GM21619 (cell line): Measurements from ENCODE around the gene GRN.
A peak's percentile ranks its signal among the peaks of the same experiment; 100 is the strongest.
"Not testable (repeated sequence)": the region's sequence is repeated elsewhere in the genome, so short reads cannot be mapped to it uniquely, and the experiment has no call there.

ENCODE experiments used
- ATAC-seq: cut with Tn5 transposase; IDR thresholded peaks from one replicate; pipeline ENCODE4 v1.9.1; 2021; ENCODE audit not compliant: unreplicated experiment

Gene GRN

DNA sequence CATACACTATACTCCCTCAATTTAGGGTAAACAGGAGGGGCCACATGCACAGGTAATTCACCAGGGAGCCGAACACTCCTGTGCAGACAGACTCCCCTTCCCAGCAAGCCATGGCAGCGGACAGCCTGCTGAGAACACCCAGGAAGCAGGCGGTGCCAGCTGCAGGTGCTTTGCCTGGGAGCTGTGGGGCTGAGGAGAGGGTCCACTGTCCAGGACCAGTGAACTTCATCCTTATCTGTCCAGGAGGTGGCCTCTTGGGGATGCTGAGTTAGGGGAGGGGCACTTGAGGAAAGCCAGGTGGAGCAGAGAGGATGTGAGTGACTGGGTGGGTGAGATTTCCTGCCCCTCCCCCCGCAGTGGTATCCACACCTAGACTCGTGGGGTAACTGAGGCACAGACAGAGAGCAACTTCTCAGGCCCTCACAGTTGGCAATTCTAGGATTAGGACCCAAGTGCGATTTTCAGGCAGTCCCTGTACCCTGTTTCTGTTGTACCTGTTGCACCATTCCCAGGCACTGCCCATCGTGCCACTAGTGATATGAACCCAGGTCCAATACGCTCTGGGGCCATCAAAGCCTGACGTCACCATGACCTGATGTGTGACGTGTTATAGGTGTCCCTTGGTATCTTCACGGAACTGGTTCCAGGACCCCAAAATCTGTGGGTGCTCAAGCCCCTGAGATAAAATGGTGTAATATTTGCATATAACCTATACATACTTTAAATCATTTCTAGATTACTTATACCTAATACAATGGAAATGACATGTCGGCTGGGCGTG, 1.2 kb downstream of the GRN start:
- no peak for ATAC-seq

DNA sequence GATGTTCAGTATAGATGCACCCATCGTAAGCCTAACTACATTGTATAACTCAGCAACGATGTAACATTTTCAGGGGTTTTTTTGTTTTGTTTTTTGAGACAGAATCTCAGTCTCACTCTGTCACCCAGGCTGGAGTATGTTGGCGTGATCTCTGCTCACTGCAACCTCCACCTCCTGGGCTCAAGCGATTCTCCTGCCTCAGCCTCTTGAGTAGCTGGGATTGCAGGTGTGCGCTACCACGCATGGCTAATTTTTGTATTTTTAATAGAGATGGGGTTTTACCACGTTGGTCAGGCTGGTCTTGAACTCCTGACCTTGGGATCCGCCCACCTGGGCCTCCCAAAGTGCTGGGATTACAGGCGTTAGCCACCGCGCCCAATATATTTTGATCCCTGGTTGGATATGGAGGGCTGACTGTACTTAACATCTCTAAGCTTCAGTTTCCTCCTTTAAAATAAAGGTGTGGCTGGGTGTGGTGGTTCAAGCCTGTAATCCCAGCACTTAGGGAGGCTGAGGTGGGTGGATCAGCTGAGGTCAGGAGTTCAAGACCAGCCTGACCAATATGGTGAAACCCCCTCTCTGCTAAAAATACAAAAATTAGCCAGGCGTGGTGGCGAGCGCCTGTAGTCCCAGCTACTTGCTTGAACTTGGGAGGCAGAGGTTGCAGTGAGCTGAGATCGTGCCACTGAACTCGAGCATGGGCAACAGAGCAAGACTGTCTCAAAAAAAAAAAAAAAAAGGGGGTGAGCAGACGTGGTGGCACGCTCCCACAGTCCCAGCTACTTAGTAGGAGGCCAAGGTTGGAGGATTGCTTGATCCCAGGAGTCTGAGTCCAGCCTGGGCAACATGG, 2.3 kb downstream of the GRN start:
- ATAC-seq: not testable (repeated sequence)

DNA sequence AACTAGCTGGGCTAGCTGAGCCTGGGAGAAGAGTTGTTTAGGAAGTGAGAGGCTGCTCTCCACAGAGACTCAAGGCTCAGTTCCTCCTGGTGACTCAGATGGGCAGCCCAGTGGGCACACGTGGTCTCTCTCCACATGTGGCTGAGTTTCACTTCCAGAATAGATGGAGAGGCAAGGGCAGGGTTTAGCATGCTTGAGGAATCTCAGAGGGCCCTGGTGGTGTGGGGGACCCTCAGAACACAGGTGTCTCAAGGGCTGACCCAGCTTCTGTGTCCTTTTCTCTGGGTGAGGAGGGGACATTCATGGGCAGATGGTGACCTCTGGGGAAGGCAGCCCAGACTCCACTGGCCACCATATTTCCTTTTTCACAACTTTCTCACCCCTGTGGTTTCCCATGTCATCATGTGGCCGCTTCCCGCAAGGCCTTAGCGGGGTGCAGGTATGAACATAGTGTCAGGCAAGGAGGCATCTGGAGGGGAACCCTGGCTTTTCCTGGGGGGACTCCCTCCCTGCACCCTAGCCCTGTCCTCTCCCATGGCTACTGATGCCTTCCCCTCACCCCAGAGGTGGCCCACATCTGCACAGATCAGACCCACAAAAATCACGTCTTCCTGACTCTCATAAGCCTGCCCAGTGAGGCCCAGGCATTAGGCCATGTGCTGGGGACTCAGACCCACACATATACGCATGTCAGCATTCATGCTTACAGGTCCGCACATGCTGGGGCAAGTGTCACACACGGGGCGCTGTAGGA, 3.3 kb downstream of the GRN start:
- peak; percentile 44 for ATAC-seq

DNA sequence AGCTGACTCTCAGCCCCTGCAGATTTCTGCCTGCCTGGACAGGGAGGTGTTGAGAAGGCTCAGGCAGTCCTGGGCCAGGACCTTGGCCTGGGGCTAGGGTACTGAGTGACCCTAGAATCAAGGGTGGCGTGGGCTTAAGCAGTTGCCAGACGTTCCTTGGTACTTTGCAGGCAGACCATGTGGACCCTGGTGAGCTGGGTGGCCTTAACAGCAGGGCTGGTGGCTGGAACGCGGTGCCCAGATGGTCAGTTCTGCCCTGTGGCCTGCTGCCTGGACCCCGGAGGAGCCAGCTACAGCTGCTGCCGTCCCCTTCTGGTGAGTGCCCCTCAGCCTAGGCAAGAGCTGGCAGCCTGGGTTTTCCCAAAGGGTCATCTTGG, 3.9 kb downstream of the GRN start:
- no peak for ATAC-seq

DNA sequence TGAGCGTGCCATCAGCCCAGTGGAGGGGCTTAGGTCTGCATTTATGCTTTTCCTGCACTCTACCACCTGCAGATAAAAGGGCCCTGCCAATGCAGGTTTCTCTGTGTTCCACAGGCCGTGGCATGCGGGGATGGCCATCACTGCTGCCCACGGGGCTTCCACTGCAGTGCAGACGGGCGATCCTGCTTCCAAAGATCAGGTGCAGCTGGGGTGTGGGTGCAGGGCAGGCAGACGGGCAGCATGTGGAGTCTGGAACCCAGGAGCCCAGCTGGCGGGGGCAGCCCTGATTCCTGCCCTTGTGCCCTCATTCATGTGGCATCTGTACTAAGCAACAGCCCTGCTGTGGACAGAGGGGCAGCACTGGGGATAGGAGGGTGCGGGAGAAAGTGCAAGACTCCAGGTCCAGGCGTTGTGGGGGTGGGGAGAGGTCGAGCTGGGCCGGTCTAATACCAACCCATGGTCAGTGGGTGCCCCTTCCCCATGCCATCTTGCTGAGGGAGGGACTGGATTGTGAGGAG, 4.5 kb downstream of the GRN start:
- no peak for ATAC-seq

DNA sequence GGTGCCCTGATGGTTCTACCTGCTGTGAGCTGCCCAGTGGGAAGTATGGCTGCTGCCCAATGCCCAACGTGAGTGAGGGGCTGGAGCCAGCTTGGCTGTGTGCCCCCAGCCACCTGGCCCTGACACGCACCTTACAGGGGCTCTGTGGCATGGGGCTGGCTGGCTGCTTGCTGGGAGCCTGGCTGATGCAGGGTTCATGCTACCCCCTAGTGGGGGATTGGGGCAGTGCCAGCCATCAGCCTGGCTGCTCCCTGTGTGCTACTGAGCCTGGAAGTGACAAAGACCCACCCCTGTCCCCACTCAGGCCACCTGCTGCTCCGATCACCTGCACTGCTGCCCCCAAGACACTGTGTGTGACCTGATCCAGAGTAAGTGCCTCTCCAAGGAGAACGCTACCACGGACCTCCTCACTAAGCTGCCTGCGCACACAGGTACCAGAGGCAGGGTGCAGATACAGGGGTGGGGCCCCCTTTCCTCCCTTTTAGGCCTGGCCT, 5.7 kb downstream of the GRN start:
- no peak for ATAC-seq

DNA sequence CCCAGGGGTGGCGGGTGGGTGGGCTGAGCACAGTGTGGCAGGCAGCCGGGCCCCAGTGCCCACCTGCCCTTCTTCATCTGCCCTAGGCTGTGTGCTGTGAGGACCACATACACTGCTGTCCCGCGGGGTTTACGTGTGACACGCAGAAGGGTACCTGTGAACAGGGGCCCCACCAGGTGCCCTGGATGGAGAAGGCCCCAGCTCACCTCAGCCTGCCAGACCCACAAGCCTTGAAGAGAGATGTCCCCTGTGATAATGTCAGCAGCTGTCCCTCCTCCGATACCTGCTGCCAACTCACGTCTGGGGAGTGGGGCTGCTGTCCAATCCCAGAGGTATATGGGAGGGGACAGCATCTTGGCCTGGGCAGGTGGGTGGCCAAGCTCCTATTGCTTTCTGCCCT, 6.4 kb downstream of the GRN start:
- no peak for ATAC-seq

DNA sequence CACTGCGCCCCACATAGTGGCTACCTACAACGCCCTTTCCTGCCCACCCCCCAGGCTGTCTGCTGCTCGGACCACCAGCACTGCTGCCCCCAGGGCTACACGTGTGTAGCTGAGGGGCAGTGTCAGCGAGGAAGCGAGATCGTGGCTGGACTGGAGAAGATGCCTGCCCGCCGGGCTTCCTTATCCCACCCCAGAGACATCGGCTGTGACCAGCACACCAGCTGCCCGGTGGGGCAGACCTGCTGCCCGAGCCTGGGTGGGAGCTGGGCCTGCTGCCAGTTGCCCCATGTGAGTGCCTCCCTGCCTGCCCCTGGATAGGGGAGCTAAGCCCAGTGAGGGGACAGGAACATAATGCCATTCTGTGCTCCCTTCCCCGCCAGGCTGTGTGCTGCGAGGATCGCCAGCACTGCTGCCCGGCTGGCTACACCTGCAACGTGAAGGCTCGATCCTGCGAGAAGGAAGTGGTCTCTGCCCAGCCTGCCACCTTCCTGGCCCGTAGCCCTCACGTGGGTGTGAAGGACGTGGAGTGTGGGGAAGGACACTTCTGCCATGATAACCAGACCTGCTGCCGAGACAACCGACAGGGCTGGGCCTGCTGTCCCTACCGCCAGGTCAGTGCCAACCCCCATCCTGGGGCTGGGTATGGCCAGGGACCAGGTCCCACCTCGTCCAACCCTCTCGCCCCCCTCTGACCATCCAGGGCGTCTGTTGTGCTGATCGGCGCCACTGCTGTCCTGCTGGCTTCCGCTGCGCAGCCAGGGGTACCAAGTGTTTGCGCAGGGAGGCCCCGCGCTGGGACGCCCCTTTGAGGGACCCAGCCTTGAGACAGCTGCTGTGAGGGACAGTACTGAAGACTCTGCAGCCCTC, 7.1 kb downstream of the GRN start:
- no peak for ATAC-seq

DNA sequence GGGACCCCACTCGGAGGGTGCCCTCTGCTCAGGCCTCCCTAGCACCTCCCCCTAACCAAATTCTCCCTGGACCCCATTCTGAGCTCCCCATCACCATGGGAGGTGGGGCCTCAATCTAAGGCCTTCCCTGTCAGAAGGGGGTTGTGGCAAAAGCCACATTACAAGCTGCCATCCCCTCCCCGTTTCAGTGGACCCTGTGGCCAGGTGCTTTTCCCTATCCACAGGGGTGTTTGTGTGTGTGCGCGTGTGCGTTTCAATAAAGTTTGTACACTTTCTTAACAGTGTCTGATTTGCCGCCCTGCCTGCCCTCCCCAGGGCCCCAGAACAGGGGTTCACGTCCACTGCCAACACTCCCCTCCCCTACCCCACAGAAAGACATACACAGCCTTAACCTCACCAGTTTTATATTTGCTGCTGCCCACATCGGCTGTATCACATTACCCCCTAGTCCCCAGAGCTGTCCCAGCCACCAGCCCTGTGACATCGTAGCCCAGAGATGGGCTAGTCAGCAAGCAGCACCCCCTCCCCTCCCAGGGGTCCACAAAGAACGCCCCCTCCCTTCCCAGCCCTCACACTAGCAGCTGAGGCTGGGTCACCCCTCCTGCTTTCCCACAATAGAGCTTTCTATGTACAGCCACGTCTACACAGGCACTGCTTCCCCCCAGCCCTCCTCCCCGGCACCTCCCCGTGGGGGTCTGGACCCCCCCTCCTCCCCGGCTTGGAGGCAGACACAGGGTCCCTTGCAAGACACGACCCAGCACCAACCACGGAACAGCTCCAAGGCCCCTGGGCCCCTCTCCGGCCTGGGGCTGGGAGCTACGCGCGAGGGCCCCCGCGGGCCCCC, 7.9 kb downstream of the GRN start:
- ATAC-seq: no peak

DNA sequence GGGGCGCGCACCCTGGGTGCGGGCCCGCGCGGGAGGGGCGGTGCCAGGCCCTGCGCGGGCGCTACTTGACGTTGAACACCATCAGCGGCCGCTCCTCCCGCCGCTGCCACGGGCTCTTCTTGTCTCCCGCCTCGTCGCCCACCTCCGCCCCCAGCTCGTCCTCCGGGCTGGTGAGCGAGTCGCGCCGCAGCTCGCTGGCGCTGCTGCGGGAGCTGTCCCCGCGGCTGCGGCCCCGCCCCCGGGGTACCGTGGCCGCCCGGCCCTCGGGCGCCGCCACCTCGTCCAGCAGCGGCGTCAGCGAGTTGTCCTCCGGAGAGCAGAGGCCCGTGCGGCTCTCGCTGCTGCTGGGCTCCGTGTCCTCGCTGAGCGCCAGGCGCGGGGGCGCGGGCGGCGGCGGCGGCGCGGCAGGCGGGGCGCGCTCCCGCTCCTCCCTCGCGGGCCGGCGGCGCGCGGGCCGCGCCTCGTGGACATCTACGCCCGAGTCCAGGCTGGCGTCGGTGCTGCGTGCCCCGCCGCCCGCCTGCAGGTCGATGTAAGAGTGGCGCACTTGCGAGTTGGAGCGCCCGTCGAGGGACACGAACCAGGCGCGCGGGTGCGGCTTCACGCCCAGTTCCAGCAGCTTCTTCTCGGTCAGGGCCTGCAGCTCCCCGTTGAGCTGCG, 8.7 kb downstream of the GRN start:
- no peak for ATAC-seq

DNA sequence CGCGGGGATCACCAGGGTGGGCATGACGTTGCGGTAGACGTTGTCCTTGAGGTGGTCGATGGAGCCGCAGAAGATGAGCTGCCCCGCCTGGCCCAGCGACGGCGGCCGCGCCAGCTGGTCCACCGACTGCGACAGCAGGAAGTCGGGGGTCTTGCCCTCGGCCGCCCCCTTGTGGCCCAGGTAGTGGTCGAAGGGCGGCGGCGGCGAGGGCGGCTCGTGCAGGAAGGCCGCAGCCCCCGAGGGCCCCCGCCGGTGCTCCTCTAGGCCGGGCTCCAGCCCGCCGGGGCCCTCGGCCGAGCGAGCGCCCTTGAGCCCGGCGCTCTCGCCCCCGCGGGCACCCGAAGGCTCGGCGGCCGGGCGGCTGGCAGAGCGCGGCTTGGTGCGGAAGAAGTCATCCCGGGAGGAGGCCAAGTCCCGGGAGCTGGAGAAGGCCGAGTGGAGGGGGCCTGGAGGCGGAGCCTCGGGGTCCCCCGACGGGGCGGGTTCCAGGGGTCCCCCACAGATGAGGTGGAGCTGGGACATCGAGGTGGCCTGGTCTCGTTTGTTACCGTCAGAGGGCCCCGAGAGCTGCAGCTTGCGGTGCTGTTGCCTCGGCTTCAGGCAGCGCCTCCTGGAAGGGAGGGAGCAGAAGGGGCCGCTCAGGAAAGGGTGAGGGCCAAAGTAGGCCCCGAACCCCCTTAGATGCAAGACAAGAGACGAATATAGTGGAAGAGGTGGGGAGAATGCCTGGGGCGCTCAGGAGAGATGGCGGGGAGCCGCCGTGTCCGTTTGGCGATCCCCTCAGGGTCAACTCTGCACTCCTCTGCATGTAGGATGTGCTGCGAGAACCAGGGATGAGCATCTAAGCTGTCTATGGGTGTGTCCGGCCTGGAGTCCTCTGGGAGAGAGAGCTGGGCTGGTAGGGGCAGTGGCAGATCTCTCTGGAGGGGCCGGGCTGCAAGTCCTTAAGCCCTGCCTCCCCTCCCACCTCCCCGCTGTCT, 9.8 kb downstream of the GRN start:
- ATAC-seq: no peak

DNA sequence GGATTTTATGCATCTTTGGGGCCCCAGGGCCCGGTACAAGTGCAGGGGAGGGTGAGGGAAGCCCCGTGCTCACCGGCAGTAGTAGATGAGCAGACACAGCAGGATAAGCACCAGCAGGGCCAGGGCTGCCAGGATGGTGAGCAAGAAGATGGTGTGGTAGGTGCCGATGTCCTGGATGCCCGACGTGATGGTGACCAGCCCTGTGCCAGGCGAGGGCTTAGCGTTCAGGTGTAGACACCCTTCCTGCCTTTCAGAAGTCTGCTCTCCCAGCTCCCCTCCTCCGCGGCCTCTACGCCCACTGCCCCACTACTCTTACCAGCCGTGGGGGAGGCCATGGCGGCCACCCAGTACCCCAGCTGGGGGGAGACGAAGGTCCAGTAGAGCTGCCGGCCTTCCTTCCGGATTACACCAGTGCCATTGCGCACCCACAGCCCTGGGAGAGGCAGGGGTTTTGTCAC, 10.6 kb downstream of the GRN start:
- no peak for ATAC-seq

DNA sequence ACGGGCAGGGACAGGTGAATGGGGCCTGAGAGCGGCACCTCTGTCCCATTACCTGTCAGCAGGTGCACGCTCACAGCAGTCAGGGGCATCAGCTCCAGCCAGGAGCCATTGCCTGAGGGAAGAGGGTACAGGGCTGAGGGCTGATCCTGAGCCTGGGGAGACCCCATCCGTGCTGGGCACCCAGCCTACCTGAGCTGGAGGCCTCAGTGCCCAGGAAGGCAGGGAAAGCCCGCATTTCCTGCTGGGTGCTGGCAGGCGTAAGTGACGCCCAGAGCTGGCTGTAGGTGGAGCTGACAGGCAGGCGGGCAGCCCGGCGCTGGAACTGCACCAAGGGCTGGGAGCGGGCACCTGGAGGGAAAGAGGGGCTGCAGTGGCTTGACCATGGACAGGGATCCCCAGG, 11.1 kb downstream of the GRN start:
- no peak for ATAC-seq

DNA sequence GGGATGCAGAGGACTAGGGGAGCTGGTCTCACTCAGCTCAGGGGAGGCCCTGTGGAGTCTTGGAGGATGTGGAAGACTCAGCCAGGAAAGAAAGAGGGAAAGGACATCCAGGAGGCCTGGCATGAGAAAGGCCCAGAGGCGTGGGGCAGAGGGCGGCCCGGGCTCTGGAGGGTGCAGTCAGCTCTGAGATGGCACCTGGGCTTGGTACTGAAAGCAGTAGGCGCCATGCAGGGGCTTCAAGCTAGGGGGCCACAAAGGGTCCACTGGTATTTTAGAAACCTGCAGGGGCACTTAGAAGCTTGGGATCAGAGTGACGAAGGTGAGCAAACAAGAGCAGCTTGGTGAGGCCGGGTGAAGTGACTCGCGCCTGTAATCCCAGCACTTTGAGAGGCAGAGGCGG, 13.0 kb downstream of the GRN start:
- ATAC-seq: no peak

DNA sequence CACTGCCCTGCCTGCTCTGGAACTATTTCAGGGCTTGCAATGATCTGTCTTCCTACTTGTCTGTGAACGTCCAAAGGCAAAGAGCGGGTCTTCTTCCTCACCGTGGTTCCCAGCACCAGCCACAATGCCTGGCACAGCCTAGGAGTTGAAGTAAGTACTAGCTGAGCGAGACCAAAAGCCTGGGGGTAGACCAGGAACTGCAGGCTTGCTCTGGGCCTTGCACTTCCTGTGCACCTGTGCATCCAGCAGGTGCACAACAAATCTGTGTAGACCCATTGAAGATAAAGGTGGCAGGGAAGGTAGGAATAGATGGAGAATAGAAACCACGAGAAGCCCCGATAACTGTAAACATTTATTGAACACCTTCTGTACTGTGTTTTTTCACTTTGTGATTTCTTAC, 13.9 kb downstream of the GRN start:
- no peak for ATAC-seq

DNA sequence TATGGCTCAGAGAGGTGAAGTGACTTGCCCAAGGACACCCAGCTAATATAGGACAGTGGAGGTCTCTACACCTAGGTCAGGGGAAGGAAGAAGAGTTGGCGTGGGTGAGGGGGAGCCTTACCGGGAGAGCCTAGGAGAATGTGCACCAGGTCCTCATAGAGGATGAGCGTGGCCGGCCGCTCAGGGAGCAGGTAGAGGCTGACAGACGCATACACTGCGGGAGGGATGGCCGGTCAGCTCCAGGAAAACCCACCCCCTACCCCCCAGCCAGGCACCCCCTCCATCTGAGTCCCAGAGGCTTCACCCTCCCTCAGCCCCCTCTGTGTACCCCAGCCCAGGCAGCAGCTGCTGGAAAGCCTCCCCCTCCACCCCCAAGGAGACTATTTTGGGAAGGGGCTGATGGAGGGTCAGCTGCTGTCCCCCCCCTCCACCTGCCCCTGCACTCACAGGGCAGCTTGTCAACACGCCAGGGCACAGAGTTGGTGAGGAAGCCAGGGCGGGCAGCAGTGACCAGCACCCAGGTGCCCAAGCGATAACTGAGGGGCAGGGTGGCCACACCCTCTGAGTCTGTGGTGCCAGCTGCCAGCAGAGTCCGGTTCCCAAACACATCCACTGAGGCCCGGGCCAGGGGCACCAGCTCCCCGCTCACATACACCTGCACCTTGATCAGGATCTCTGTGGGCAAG, 14.5 kb downstream of the GRN start:
- no peak for ATAC-seq

DNA sequence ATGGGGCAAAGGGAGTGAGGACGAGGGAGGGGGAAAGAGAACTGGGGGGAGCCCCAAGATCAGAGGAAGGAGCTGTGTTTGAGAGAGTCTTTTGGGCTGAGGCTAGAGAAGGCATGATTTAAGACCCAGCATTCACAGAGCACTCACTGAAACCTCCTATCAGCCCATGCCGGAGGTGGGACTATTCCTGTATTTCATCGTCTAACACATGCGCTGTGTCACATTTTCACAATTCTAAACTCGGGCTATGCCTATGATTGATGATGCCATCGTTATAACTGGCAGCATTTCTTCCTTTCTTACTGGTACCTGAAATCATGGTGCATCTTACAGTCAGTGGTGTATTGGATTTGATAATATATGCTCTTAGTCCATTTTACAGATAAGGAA, 15.0 kb downstream of the GRN start:
- no peak for ATAC-seq
